Ishikawa (cell line): ENCODE measurements around the gene RTN4RL1.

Experiments used
- CEBPB ChIP-seq: IDR thresholded peaks from 2 replicates; pipeline ENCODE4 v1.6.1; 2012
- EGR1 ChIP-seq: IDR thresholded peaks from 2 replicates; pipeline ENCODE4 v1.6.1; 2012
- EP300 ChIP-seq: IDR thresholded peaks from 2 replicates; pipeline ENCODE4 v1.6.1; 2012; ENCODE audit warnings: borderline replicate concordance
- NFIC ChIP-seq: IDR thresholded peaks from 2 replicates; pipeline ENCODE4 v1.6.1; 2012
- RAD21 ChIP-seq: IDR thresholded peaks from 2 replicates; pipeline ENCODE4 v1.6.1; 2012; ENCODE audit warnings: low read depth
- TAF1 ChIP-seq: IDR thresholded peaks from 2 replicates; pipeline ENCODE4 v1.6.1; 2012; ENCODE audit warnings: low read depth, mild to moderate bottlenecking
- TCF12 ChIP-seq: IDR thresholded peaks from 2 replicates; pipeline ENCODE4 v1.6.1; 2012; ENCODE audit warnings: low read depth
- YY1 ChIP-seq: IDR thresholded peaks from 2 replicates; pipeline ENCODE4 v1.6.1; 2012; ENCODE audit warnings: low read depth
- ZBTB7A ChIP-seq: IDR thresholded peaks from 2 replicates; pipeline ENCODE4 v1.6.1; 2012; ENCODE audit warnings: low read depth
- TF ChIP-seq, protein P1 (sequence below): IDR thresholded peaks from 2 replicates; pipeline ENCODE4 v1.6.1; 2012
- TF ChIP-seq, protein P2 (sequence below): IDR thresholded peaks from 2 replicates; pipeline ENCODE4 v1.6.1; 2012; ENCODE audit warnings: low read depth, mild to moderate bottlenecking
- TF ChIP-seq, protein P3 (sequence below): IDR thresholded peaks from 2 replicates; pipeline ENCODE4 v1.6.1; 2012

DNA sequence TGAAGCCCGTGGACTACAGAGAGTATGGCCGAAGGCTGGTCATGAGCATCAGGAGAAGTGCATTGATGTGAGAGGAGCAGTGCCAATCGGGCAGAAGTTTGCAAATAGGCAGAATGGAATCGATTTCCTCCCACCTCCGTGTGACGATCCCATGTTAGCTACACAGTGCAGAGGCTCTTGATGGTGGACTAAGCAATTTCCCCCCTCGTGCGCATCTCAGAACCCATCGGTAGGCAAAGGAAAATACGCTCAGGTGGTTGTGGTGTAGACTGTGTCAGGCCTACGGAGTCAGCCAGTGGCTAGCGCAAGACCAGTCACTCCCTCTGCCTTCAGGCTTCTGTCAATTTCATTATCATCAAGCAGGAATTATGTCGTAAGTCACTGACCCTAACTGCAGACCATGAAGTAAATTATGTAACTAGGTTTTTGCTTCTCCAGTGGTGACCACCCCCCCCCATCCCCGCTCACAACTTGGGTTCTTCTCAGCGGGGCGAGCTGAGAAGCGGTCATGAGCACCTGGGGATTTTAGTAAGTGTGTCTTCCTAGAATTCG, 128.0 kb downstream of the RTN4RL1 start:
- TF ChIP-seq RAD21 (no peak), ZBTB7A (no peak), TAF1 (no peak), CEBPB (no peak), EP300 (no peak), EGR1 (no peak), TCF12 (no peak), YY1 (no peak), NFIC (no peak)
- TF ChIP-seq, protein P1, sequence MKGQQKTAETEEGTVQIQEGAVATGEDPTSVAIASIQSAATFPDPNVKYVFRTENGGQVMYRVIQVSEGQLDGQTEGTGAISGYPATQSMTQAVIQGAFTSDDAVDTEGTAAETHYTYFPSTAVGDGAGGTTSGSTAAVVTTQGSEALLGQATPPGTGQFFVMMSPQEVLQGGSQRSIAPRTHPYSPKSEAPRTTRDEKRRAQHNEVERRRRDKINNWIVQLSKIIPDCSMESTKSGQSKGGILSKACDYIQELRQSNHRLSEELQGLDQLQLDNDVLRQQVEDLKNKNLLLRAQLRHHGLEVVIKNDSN = no peak
- TF ChIP-seq, protein P2, sequence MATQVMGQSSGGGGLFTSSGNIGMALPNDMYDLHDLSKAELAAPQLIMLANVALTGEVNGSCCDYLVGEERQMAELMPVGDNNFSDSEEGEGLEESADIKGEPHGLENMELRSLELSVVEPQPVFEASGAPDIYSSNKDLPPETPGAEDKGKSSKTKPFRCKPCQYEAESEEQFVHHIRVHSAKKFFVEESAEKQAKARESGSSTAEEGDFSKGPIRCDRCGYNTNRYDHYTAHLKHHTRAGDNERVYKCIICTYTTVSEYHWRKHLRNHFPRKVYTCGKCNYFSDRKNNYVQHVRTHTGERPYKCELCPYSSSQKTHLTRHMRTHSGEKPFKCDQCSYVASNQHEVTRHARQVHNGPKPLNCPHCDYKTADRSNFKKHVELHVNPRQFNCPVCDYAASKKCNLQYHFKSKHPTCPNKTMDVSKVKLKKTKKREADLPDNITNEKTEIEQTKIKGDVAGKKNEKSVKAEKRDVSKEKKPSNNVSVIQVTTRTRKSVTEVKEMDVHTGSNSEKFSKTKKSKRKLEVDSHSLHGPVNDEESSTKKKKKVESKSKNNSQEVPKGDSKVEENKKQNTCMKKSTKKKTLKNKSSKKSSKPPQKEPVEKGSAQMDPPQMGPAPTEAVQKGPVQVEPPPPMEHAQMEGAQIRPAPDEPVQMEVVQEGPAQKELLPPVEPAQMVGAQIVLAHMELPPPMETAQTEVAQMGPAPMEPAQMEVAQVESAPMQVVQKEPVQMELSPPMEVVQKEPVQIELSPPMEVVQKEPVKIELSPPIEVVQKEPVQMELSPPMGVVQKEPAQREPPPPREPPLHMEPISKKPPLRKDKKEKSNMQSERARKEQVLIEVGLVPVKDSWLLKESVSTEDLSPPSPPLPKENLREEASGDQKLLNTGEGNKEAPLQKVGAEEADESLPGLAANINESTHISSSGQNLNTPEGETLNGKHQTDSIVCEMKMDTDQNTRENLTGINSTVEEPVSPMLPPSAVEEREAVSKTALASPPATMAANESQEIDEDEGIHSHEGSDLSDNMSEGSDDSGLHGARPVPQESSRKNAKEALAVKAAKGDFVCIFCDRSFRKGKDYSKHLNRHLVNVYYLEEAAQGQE = no peak
- TF ChIP-seq, protein P3, sequence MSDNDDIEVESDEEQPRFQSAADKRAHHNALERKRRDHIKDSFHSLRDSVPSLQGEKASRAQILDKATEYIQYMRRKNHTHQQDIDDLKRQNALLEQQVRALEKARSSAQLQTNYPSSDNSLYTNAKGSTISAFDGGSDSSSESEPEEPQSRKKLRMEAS = no peak
